Lower leg skin (tissue), 4 donors: Measurements from ENCODE around the gene ASB8. TPM values are rescaled to one million over a fixed set of nuclear protein-coding genes. Genes with fewer than 3 reads are reported as not detected.

Experiments used
- DNase-seq, 2 donors: peaks; one replicate each; pipeline ENCODE4 v3.0.0-alpha.2; 2019; ENCODE audit warnings: low spot score in 2 of 2
- H3K4me3 ChIP-seq: fragments of 200-600 bp; sonication (generic); 2 replicates; pipeline ENCODE4 v1.5.1; 2017; ENCODE audit warnings: mild to moderate bottlenecking, low read depth; ENCODE audit not compliant: poor library complexity, severe bottlenecking
- POLR2A ChIP-seq, 2 donors: fragments of 450-650 bp; IDR thresholded peaks; one replicate each; pipeline ENCODE4 v1.6.1; 2016 to 2017; ENCODE audit warnings: antibody characterized with exemption in 2 of 2, mild to moderate bottlenecking in 1 of 2, moderate library complexity in 1 of 2
- WGBS, 2 donors: methylation state at CpG; one replicate each; pipeline ENCODE4 v1.1.5; 2018; 5-methylcytosine and 5-hydroxymethylcytosine counted together
- intact Hi-C: fragments of 100-400 bp; cut with DNase I; formaldehyde crosslinking; loops from one replicate; pipeline ENCODE4 v1.15.0; 2023; ENCODE audit warnings: low total_unique reads
- microRNA-seq, 2 donors: library from miRNA; unstranded; fragments of <30 nt; microRNA quantifications; one replicate each; pipeline ENCODE4, GENCODE V29; 2016; ENCODE audit warnings: borderline replicate concordance in 2 of 2, borderline number of aligned reads in 1 of 2
- total RNA-seq, 4 donors: library from RNA; depleted of rRNA; stranded (reverse); fragments of >200 nt; gene quantifications; one replicate each; pipeline ENCODE4 v1.1.0, GENCODE V29; 2016
- TF ChIP-seq, protein P1 (sequence below), 3 donors: fragments of 450-650 bp; IDR thresholded peaks; one replicate each; pipeline ENCODE4 v1.5.1; 2016; ENCODE audit warnings: antibody characterized with exemption in 3 of 3, mild to moderate bottlenecking in 3 of 3, moderate library complexity in 2 of 3

Gene ASB8
- total RNA-seq, 4 donors from 2014 or later = 26.5 to 31.0 (median 27.9) TPM

DNA sequence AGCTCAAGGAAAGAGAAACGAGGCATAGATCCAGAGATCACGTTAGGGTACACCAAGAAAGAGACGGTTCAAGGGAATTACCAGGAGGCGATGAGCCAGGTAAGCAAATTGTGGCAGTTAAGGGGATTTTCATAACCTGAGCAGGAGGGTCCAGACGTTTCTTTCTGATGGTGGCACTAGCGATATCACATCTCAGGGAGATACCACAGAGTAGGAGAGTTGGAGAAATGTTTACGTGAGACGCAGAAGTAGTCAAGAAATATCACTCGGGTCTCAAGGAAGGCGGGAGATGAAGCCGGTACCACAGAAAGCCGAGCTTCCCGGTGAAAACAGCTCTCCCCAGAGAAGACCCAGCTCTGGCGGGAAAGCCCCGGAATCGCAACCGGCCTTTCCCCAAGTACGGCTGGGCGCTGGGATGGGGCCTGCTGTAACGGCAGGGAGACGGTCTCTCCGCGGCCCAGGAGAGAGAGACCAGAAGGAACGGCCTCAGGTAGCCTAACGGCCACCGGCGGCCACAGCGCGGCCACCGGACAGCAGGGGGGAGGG, 51.9 kb downstream of the ASB8 start:
- intact Hi-C loops = no loop called here
- peak; percentile 16 to 87 for DNase-seq
- 0% methylated on average over 24 to 27 of the region's 30 CpGs for WGBS, 2 donors
- no peak for TF ChIP-seq POLR2A (IDR thresholded peaks at IDR 0.05)
- TF ChIP-seq, protein P1, sequence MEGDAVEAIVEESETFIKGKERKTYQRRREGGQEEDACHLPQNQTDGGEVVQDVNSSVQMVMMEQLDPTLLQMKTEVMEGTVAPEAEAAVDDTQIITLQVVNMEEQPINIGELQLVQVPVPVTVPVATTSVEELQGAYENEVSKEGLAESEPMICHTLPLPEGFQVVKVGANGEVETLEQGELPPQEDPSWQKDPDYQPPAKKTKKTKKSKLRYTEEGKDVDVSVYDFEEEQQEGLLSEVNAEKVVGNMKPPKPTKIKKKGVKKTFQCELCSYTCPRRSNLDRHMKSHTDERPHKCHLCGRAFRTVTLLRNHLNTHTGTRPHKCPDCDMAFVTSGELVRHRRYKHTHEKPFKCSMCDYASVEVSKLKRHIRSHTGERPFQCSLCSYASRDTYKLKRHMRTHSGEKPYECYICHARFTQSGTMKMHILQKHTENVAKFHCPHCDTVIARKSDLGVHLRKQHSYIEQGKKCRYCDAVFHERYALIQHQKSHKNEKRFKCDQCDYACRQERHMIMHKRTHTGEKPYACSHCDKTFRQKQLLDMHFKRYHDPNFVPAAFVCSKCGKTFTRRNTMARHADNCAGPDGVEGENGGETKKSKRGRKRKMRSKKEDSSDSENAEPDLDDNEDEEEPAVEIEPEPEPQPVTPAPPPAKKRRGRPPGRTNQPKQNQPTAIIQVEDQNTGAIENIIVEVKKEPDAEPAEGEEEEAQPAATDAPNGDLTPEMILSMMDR (IDR thresholded peaks at IDR 0.05) = no peak
- H3K4me3 ChIP-seq = peak overlapping the region; percentile 94

DNA sequence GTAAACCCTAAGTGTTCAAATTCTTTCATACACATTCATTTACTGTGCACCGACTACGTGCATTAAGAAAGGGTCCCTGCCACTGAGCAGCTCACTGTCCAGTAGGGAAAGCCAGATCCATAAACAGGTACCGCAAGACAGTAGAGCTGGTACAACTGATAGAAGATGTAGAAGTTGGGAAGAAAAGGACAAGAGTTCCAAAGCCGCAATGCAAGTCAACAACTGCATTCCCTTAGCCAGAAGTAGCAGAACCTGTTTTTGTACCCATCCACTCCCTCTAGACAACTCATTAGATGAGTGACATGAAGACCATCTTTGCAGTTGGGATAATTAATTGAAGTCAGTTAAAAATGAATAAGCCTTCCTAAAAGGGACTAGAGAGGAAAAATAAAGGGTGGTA, 52.8 kb downstream of the ASB8 start:
- 54 to 55% methylated on average over 4 of the region's 4 CpGs for WGBS, 2 donors

More for the DNA sequence above, 52.8 kb downstream of the ASB8 start:
- no peak for DNase-seq
- no peak for TF ChIP-seq POLR2A (IDR thresholded peaks at IDR 0.05)
- TF ChIP-seq, protein P1 (IDR thresholded peaks at IDR 0.05) = no peak
- no peak overlapping the region for H3K4me3 ChIP-seq
- intact Hi-C loops = no loop called here

Small RNA genes within 50 kb of the gene (microRNA-seq; reads per million reads assigned to microRNA genes)
- 1.4 to 2.3 reads per million in 2 donors for gene MIR6505

Other genes with a start within 250 kb of the ASB8 start
- gene TMEM106C, start 193.9 kb downstream of the ASB8 start, total RNA-seq = 10 to 100 TPM; 40.9 to 56.7 (median 42.3) TPM
- under 1 TPM in 2 of 4 donors, not detected in 2; 0.07 to 0.26 TPM for gene COL2A1, start 153.0 kb downstream of the ASB8 start, total RNA-seq
- 10 to 100 TPM; 14.3 to 19.4 (median 17.3) TPM for gene SENP1, start 51.4 kb downstream of the ASB8 start, total RNA-seq
- gene PFKM, start 38.2 kb downstream of the ASB8 start, total RNA-seq = 10 to 100 TPM; 15.1 to 28.1 (median 26.0) TPM
- under 1 TPM in 3 of 4 donors, not detected in 1; 0.13 to 0.36 (median 0.22) TPM for gene CCDC184, start 26.1 kb upstream of the ASB8 start, total RNA-seq
- not detected for gene OR10AD1, start 45.8 kb upstream of the ASB8 start, total RNA-seq
- gene ZNF641, start 193.4 kb upstream of the ASB8 start, total RNA-seq = 10 to 100 TPM in 3 of 4 donors, 1 to 10 TPM in 1; 7.8 to 14.1 (median 12.1) TPM